Heart left ventricle (tissue), 13 donors: Measurements from ENCODE around the gene WFDC9.
"Not testable (repeated sequence)": the region's sequence is repeated elsewhere in the genome, so short reads cannot be mapped to it uniquely, and the experiment has no call there.

Experiments used
- CTCF ChIP-seq, 12 donors: fragments of 200-600 bp; sonication (generic) in 4 of 12; IDR thresholded peaks; one replicate each; pipeline versions ENCODE4 v1.5.0 to v1.8.0; 2018 to 2022; ENCODE audit warnings: antibody characterized with exemption in 12 of 12, mild to moderate bottlenecking in 5 of 12
- POLR2A ChIP-seq, 2 donors: fragments of 450-650 bp; IDR thresholded peaks; one replicate each; pipeline ENCODE4 v1.6.1; 2017; ENCODE audit warnings: antibody characterized with exemption in 2 of 2, mild to moderate bottlenecking in 2 of 2, moderate library complexity in 2 of 2
- donor health status: ischemic (EF 13 %, LVEDD 7.1; RV severe dilation, severe dysfunction).
- donor health status: DM: no; HTN: yes; CAD: no.
- donor health status: DM: no; HTN: no; CAD: no.
- donor health status: ischemic (EF 25% LVEDD 6.9; RV normal size, moderate dysfunction).
- donor health status: ischemic (EF 25% LVEDD 5.7; RV mildly dilated, moderate dysfunction).
- donor health status: ischemic (EF 35%, LVEDD 5.7; RV mildly dilated, moderate dysfunction).
- donor health status: nonischemic (EF 11% LVEDD 7.7; RV severe dilation, severe dysfunction).
- donor health status: DM: yes; HTN: yes; CAD: no.
- donor health status: PGD.
- donor health status: ischemic (EF 29% LVEDD 5.4; RV normal size, mild dysfunction).
- donor health status: nonischemic (EF 23%, LVEDD 6.1; RV moderate dilation, normal function).

GRCh38 chr20:45641076-45641475, 10.0 kb upstream of the WFDC9 start:
- TF ChIP-seq POLR2A, CTCF (IDR thresholded peaks at IDR 0.05): not testable (repeated sequence)
